Measurements from ENCODE around the gene CDKN2B.

CDKN2B gene

DNA sequence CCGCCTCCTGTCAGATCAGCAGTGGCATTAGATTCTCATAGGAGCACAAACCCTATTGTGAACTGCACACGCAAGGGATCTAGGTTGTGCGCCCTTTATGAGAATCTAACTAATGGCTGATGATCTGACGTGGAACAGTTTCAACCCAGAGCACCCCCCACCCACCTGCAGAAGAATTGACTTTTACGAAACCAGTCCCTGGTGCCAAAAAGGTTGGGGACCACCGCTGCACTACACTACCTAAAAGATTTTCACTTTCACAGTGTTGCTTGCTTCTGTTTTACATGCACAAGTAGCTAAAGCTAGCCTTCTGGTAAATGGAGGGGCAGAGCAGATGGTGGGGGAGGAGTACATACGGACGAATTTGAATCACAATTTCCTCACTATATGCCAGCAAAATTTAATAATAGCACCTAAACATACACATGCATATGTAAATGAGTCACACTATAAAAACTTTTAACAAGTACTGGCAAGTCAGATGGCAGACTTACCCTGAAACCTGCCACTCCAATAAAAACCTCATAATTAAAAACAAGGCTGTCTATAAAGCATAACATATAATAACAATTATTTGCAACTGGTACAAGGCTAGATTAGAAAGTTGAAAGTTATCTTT is 24.0 kb upstream of the CDKN2B start:
- no peak for DNase-seq

DNA sequence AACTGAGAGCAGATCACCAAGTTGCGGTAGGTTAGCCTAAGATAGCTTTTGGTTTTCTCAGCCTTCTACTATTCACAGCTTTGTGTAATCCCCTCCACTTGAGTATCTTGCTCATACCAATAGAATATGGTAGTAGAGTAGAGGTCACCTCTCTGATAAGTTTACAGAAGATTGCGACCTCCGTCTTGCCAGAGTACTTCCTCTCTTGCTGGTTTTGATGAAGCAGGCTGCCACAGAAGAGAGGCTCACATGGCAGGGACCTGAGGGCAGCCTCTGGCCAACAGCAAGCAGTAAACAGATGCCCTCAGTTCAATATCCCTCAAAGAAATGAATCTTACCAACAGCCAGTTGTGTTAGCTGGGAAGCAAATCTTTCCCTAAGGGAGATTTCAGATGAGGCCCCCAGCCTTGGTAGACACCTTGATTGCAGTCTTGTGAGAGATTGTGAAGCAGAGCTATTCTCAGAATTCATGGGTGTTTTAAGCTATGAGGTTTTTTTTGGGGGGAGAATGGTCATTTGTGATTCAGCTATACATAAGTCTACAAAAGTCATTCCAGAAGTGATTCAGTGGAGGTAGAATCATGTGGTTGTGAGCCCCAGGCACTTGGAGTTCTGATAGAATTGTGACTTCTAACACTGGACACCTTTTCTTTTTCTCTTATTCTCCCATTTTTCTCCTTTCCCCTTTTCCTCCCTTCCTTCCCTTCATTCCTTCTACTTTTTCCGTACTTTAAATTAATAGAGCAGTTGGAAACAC is 22.7 kb upstream of the CDKN2B start:
- no peak for DNase-seq

DNA sequence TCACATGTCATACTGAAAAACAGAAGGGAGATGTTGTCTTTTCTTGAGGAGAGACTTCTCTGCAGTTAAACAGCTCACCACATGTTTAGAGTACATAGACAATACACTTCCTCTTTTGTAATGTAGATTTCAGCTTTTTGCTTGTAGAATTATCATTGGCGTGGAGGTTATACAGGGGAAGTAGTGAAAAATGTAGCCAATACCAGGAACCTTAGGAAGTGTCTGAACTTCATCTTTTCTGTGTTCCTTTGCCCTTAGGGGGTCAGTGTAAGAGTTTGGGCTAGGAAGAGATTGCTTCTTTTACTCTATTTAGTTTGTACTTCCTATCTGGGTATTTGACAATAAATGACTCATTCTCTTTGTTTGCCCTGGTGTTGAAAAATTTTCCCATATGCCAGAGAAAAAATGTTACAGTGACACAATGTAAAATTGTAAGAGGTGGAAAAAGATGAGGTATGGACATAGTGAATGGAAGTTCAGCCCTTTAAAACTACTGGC is 21.0 kb upstream of the CDKN2B start:
- DNase-seq, result no peak

DNA sequence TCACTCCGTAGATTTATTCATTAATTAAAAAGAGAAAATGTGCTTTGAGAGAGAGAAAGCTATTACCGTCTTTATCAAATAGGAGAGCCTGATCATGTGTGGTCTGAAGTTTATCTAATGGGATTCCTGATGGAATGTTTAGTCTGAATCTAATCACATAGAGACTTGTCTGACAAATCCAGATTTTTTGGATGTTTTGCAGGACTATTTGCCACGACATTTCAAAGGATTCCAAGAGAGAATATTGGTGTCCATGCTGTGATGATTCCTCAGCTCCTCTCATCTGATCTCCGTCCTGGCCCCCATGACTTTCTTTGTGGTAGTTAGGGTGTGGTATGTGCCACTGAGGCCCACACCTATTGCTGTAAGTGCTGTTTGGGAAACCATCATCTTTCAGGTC is 20.1 kb upstream of the CDKN2B start:
- DNase-seq, result no peak

DNA sequence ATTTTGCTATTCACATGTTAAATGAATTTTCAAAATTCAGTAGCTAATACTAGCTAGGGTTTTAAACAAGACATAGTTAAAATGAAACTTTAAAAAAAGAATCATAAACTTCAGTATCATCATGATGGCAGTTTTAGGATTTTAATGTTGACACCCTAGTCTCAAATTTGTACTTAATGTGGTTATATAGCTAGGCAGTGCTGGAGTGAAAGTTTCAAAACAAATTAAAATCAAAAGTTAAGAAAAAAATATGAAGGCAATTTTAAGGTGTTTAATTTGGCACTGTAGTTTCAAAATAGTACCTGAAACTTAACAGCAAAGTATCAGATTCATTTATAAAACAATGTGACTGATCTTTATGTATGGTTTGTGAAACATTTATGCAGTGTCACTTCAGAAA is 19.3 kb upstream of the CDKN2B start:
- no peak for DNase-seq

GRCh38 chr9:22026696-22027095 is 17.6 kb upstream of the CDKN2B start:
- DNase-seq, result no peak

- no peak for DNase-seq
These were observed 13.3 kb upstream of the CDKN2B start for GRCh38 chr9:22022396-22022795.

GRCh38 chr9:22010866-22011625 is 1.9 kb upstream of the CDKN2B start:
- no peak for DNase-seq

GRCh38 chr9:22009506-22009867 is 382 bp upstream of the CDKN2B start:
- DNase-seq, result no peak

- no peak for DNase-seq
These were observed 755 bp downstream of the CDKN2B start for GRCh38 chr9:22008384-22008716.

DNA sequence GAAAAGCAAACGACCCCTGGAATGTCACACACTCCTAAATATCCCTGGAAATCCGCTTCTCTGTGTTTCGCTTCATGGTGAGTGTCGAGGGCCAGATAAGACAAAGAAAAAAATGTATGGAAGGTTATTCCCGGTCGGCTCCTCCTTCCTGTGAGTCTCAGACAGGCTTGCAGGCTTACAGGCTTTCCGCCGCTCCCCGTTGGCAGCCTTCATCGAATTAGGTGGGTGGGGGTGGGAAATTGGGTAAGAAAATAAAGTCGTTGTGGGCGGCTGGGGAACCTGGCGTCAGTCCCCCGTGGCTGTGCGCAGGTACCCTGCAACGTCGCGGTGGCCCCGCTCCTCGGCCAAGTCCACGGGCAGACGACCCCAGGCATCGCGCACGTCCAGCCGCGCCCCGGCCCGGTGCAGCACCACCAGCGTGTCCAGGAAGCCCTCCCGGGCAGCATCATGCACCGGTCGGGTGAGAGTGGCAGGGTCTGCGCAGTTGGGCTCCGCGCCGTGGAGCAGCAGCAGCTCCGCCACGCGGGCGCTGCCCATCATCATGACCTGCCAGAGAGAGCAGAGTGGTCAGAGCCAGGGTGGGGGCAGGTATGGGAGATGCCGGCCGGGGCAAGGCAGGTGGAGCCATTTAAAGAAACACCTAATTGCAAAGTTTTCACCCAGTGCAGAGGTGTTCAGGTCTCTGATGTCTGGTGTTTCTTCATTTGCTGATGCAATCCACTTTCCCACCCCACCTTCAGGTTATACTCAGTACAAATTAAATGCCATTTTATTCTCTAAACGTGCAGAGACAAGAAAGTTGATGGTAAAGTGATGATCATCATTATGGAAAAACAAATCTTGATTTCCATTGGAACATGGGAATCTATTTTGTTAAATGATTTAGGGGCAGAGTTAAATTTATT is 3.2 kb downstream of the CDKN2B start:
- DNase-seq, result no peak

DNA sequence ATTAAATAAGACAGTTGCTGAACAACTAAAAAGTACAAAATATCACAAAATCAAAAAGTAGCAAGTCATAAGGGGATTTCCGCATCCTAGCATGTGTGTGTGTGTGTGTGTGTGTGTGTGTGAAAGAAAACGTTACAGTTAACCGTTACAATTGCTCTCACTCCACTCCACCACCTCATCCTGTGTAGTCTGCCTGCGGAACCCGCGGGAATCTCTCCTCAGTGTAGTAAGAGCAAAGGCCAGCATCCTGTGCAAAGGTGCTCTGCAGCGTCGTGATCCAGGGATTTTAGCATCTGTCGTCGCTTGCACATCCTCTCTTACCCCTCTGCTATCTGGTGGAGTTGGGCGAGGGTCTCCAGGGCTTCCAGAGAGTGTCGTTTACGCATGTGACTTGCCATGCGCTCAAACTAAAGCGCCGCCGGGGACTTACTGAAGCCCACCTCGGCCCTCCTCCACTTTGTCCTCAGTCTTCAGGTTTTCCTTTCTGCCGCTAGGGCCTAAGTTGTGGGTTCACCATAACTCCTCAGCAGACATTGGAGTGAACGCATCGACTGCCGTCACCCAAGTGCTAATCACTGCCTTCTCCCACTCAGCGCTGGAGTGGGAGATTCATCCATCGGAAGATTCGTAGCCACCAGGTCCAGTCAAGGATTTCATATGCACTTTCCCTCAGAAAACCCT is 3.9 kb downstream of the CDKN2B start:
- DNase-seq, result peak; percentile 43

GRCh38 chr9:22002038-22002437 is 7.1 kb downstream of the CDKN2B start:
- DNase-seq, result no peak

DNA sequence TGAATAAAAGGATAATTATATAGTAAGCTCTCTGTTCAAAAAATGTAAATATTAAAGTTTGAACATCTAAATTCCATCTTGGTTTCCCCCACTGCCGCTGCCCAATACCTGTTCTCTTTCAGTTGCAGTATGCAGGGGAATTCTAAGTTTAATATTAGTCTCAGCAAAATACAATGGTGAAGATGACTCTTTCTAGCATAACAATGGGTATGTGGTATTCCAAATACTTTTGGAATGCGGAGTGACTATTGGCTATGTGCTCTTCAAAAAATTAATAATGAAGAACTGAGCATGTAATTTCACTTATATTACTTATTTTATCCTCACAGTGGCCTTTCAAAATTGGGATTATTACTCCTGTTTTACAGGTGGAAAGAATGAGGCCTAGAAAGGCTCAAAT is 11.1 kb downstream of the CDKN2B start:
- no peak for DNase-seq

GRCh38 chr9:21997480-21997879 is 11.6 kb downstream of the CDKN2B start:
- no peak for DNase-seq

DNA sequence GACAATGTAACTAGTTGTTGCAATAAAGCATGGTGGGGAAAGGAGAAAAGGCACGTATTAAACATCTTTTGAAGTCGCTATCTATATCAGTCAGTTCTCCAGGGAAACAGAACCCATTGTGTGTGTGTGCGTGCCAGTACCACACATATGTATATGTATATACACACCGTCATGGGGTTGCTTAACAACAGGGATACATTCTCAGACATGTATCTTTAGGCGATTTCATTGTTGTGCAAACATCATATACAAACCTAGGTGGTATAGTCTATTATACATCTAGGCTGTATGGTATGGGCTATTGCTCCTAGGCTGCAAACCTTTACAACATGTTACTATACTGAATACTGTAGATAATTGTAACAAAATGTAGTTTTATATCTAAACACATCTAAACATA is 12.2 kb downstream of the CDKN2B start:
- no peak for DNase-seq

GRCh38 chr9:21996438-21996837 is 12.7 kb downstream of the CDKN2B start:
- no peak for DNase-seq

- DNase-seq, result no peak
These were observed 13.3 kb downstream of the CDKN2B start for GRCh38 chr9:21995666-21996398.

DNA sequence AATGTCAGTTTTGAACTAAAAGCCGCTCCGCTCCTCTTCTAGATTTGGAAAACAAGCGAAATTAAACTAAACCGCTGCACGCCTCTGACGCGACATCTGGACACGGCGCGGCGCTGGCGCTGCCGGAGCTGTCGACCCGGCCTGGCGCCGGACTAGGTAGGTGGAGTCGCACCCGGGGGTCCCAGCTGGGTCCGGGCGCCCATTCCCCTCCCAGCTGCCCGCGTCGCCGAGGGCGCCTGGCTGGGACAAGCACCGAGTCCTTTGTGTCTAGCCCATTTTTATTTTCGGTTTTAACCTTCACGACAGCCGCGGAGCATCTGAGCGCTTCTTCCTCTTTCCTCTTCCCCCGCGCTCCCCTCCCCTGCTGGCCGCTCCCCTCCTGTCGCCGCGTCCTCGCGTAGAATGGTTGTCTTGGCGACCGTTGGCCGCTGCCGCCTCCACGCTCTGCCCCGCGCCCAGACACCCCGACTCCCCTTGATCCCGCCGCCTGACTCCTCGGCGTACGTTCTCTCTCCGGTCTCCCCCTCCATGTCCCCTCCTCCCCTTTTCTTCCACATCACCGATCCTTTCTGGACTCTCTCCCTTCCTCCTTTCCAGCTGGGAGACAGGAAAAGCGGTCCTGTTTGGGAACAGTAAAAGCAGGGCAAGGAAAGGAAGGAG is 14.0 kb downstream of the CDKN2B start:
- peak; percentile 88 for DNase-seq

DNA sequence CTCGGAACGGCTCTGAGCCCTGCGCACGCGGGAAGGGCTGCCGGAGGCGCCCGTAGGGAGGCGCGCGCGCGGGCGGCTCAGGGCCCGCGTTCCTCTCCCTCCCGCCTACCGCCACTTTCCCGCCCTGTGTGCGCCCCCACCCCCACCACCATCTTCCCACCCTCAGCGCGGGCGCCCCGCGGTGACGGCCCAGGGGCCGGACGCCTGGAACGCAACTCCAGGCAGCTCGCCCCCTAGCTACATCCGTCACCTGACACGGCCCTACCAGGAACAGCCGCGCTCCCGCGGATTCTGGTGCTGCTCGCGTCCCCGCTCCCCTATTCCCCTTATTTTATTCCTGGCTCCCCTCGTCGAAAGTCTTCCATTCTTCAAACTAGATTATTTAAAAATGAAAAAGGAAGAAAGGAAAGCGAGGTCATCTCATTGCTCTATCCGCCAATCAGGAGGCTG is 14.5 kb downstream of the CDKN2B start, which contains the start of gene CDKN2B-AS1:
Gene CDKN2B-AS1 (plus strand): TSS at position 236 of the 450 bp plus-strand sequence.
- DNase-seq, result peak; percentile 54

Measured in CD4-positive, alpha-beta T cell treated with Interleukin-21 for 1 hour (primary cell).